ENCODE measurements around the gene ICE2.

- TF ChIP-seq EZH2phosphoT487 (IDR thresholded peaks at IDR 0.05; ENCODE audit: low read depth) (no peak), CTCF (IDR thresholded peaks at IDR 0.05; ENCODE audit: low read depth, low read length) (no peak)
These were observed 18.0 kb downstream of the ICE2 start for GRCh38 chr15:60460931-60461330.
